HFFc6 (cell line): ENCODE results near the gene PABPC4L. TPM values are rescaled to one million over a fixed set of nuclear protein-coding genes. Genes with fewer than 3 reads are reported as not detected.

Experiments
- DNase-seq: peaks from one replicate; pipeline ENCODE4 v3.0.0-alpha.2; 2018
- H3K27ac Mint-ChIP-seq: 2 replicates; pipeline ENCODE4 v1.8.0; 2020; ENCODE audit warnings: mild to moderate bottlenecking, mixed read lengths
- H3K27me3 Mint-ChIP-seq: 2 replicates; pipeline ENCODE4 v1.8.0; 2021; ENCODE audit warnings: mild to moderate bottlenecking, moderate library complexity, mixed read lengths; ENCODE audit not compliant: insufficient read depth
- H3K36me3 Mint-ChIP-seq: 2 replicates; pipeline ENCODE4 v1.8.0; 2021; ENCODE audit warnings: low read depth, mixed read lengths
- H3K4me1 Mint-ChIP-seq: 2 replicates; pipeline ENCODE4 v1.8.0; 2020; ENCODE audit warnings: low read depth, mixed read lengths
- H3K4me3 Mint-ChIP-seq: 2 replicates; pipeline ENCODE4 v1.8.0; 2020; ENCODE audit warnings: mild to moderate bottlenecking, moderate library complexity, mixed read lengths
- H3K9me3 Mint-ChIP-seq: 2 replicates; pipeline ENCODE4 v1.8.0; 2020; ENCODE audit warnings: mild to moderate bottlenecking, mixed read lengths
- long read RNA-seq: library from polyadenylated mRNA; unstranded; transcript quantifications from one replicate; pipeline ENCODE4 v2.0.0, GENCODE V29; 2019
- total RNA-seq, 6 experiments: library from RNA; stranded (reverse); fragmentation: NEBNext Ultra II Directional; extraction: Animal tissue kit (Norgen Biotek cat#: 25700); gene quantifications; 2 replicates in 1 of 6; 3 replicates in 5 of 6; pipeline ENCODE4 v1.2.3, GENCODE V29; 2021
- TF ChIP-seq, protein P1 (sequence below): fragments of 200-600 bp; sonication (generic); IDR thresholded peaks from 2 replicates; pipeline ENCODE4 v1.5.0; 2021; ENCODE audit warnings: antibody characterized with exemption, mild to moderate bottlenecking

The PABPC4L gene
- 1 to 10 TPM in 2 of 6 experiments, under 1 TPM in 4; 0.61 to 2.9 (median 0.67) TPM for total RNA-seq
- long read RNA-seq: 0 reads

DNA sequence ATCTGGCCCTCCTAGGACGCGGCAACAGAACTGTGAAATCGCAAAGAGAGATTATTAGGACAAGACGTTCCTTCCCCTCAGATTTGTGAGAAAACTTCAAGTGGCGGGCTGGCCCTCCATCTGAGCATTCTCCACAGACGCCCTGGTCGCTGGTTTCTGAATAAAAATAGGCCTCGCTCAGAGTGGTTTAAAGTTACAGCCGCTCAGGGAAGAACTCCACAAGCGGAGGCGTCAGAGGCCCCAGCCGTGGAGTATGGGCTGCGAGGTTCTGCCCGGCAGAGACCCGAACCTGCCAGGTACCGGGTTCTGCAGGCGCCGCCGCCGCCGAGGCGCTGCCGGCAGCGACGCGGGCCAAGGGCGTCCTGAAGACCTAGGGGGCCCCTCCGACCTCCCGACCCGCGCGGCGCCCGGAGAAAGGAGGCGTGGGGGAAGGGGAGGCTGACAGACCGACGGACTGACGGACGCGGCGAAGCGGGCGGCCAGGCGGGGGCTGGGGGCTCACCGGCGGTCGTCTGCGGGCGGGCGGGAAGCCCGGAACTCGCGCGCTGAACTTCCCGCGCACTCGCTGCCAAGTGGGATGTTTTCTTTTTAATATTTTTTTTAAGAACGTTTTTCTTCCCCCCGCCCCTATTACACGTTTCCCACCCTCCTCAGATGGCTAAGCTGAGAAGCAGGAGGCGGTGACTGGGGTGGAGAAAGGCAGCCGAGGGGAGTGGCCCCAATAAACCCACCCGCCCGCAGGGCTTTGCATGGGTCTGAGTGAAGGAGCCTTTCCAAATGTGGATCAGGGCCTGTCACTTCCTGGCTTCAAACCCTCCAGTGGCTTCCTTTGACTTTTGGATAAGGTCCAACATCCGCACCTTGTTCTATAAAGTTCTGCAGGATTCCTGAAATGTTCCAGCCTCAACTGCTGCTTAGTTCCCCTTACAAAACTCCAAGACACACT is at the start of gene PABPC4L:
Gene PABPC4L (minus strand): TSS at position 574 of the 946 bp plus-strand sequence. CDS start 770 bp downstream, outside the sequence.
- Mint-ChIP-seq H3K27me3 (no peaks in the 10 kb centered on the region), H3K9me3 (peaks cover 7% of the 10 kb centered on the region; the same call in 1 of the 2 replicates), H3K4me1 (peaks cover 23% of the 10 kb centered on the region), H3K36me3 (peaks cover 9% of the 10 kb centered on the region; the same call in 1 of the 2 replicates), H3K4me3 (peak within 1 kb of the TSS; percentile 82), H3K27ac (peak within 1 kb of the TSS; percentile 80)
- TF ChIP-seq, protein P1, sequence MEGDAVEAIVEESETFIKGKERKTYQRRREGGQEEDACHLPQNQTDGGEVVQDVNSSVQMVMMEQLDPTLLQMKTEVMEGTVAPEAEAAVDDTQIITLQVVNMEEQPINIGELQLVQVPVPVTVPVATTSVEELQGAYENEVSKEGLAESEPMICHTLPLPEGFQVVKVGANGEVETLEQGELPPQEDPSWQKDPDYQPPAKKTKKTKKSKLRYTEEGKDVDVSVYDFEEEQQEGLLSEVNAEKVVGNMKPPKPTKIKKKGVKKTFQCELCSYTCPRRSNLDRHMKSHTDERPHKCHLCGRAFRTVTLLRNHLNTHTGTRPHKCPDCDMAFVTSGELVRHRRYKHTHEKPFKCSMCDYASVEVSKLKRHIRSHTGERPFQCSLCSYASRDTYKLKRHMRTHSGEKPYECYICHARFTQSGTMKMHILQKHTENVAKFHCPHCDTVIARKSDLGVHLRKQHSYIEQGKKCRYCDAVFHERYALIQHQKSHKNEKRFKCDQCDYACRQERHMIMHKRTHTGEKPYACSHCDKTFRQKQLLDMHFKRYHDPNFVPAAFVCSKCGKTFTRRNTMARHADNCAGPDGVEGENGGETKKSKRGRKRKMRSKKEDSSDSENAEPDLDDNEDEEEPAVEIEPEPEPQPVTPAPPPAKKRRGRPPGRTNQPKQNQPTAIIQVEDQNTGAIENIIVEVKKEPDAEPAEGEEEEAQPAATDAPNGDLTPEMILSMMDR: no peak
- DNase-seq: peak; percentile 29

DNA sequence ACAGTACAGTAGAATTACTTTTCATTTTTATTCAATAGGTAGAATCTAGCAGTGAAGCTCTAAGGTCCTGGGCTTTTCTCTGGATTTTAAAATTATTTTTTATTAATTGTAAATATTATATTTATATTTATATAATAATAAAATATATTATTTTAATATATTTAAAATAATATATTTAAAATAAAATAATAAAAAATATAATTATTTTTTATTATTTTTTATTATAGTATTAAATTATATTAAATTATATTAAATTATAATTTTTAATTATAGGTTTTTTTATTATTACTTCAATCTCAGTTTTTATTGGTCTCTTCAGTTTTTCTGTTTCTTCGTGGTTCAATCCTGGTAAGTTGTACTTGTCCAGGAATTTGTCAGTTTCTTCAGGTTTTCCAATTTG is 49.7 kb upstream of the PABPC4L start:
- DNase-seq: no peak
- Mint-ChIP-seq H3K27me3 (no peaks in the 10 kb centered on the region), H3K27ac (no peak overlapping the region), H3K9me3 (no peaks in the 10 kb centered on the region), H3K4me3 (no peak overlapping the region), H3K36me3 (no peaks in the 10 kb centered on the region), H3K4me1 (no peaks in the 10 kb centered on the region)
- TF ChIP-seq, protein P1: no peak

DNA sequence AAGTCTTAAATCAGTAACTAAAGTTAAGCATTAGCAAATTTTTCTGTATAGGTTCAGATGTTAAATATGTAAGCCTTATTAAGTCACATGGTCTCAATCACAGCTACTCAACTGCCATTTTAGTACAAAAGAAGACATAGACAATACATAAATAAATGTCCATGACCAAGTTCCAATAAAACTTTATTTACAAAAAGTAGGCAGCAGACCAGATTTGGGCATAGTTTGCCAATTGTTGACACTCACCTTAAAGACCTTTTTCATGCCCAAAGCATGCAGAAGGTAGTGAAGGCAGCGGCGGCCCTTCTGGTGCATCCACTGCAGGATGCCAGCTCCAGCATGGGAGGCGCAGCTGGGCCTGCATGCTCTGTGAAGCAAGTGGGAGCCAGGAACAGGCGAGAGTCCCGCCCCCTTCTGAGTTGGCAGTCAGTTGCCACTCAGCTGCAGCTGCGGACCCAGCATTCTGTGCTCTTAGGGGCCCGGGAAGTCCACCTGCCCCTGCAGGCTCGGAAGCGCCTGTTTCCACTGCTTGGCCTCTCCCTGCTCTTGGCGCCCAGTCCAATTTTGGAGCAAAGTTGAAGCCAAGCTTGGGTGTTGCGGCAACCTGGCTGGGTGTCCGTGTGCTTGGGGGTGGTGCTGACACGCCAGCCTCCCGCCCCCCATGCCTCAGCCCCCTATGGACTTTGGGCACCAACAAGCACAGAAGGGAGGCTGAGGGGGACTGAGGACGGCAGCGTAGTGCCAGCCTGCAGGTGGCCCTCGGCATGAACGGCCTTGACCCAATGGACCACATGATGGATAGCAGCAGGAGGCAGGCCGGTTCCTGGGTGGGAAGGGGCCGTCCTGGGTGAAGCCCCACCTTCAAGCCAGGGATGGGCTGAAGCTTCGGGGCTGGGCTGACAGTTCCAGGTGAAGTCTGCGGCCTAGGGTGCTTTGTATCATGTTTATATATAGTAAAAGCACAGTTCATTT is 42.4 kb upstream of the PABPC4L start:
- Mint-ChIP-seq H3K27me3 (no peaks in the 10 kb centered on the region), H3K36me3 (no peaks in the 10 kb centered on the region), H3K4me1 (no peaks in the 10 kb centered on the region), H3K4me3 (no peak overlapping the region), H3K9me3 (no peaks in the 10 kb centered on the region; the same call in 1 of the 2 replicates), H3K27ac (no peak overlapping the region)
- TF ChIP-seq, protein P1: no peak
- no peak for DNase-seq

DNA sequence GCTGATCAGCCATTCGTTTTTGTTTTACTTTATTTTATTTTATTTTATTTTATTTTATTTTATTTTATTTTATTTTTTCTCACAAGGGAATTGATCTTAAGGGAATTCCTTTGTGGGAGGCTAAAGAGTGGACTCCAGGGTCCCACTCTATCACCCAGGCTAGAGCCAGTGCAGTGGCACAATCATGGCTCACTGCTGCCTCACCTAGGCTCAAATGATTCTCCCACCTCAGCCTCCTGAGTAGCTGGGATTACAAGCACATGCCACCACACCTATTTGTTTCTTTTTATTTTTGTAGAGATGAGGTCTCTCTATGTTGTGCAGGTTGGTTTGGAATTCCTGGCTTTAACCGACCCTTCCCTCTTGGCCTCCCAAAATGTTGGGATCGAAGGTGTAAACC is 17.5 kb upstream of the PABPC4L start:
- TF ChIP-seq, protein P1: no peak
- no peaks in the 10 kb centered on the region for H3K27me3 Mint-ChIP-seq
- no peak overlapping the region for H3K4me3 Mint-ChIP-seq

DNA sequence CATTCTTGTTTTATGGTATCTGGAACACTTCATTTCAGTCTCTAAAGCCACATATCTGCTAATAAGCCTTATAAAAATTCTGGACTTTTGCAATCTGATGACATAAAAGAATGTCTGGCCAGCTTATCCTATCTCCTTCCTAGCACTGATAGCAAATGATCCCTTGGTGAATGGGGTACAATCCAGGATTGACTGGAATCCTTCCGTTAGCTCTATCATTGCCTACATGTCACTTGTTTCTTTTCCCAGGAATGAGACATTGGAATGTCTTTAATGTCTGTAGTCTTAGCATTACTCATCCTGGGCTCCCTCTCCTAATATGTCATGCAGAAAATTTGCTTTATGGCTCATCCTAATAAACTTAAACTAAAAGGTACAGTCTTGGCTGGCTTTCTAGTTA is 14.8 kb upstream of the PABPC4L start:
- peak overlapping the region; percentile 75 for H3K27ac Mint-ChIP-seq
- peaks cover 4% of the 10 kb centered on the region; the same call in 1 of the 2 replicates for H3K9me3 Mint-ChIP-seq
- peak; percentile 86 for DNase-seq
- peak overlapping the region; percentile 14 for H3K4me3 Mint-ChIP-seq
- no peaks in the 10 kb centered on the region for H3K27me3 Mint-ChIP-seq
- peaks cover 4% of the 10 kb centered on the region; the same call in 1 of the 2 replicates for H3K36me3 Mint-ChIP-seq
- TF ChIP-seq, protein P1: no peak
- H3K4me1 Mint-ChIP-seq: peaks cover 28% of the 10 kb centered on the region

More for the DNA sequence above, 17.5 kb upstream of the PABPC4L start:
- Mint-ChIP-seq H3K27ac (no peak overlapping the region), H3K4me1 (peaks cover 28% of the 10 kb centered on the region), H3K36me3 (peaks cover 4% of the 10 kb centered on the region; the same call in 1 of the 2 replicates), H3K9me3 (peaks cover 4% of the 10 kb centered on the region; the same call in 1 of the 2 replicates)
- DNase-seq: no peak
